Colonic mucosa (tissue), 4 donors: ENCODE results near the gene FAM193B. TPM values are rescaled to one million over a fixed set of nuclear protein-coding genes. Genes with fewer than 3 reads are reported as not detected.

Experiments used
- DNase-seq: peaks from one replicate; pipeline ENCODE4 v3.0.0-alpha.2; 2020
- H3K27ac ChIP-seq: fragments of 200-600 bp; one replicate; pipeline ENCODE4 v1.8.0; 2021
- H3K27me3 ChIP-seq: fragments of 200-600 bp; one replicate; pipeline ENCODE4 v1.8.0; 2021
- H3K36me3 ChIP-seq: fragments of 200-600 bp; one replicate; pipeline ENCODE4 v1.8.0; 2021
- H3K4me1 ChIP-seq: fragments of 200-600 bp; one replicate; pipeline ENCODE4 v1.8.0; 2021; ENCODE audit warnings: mild to moderate bottlenecking
- H3K4me3 ChIP-seq: fragments of 200-600 bp; one replicate; pipeline ENCODE4 v1.8.0; 2021
- H3K9ac ChIP-seq, 2 donors: one replicate each; pipeline ENCODE4 v1.7.0; 2013; ENCODE audit warnings: control low read depth in 2 of 2, low read depth in 2 of 2, low read length in 2 of 2
- H3K9me3 ChIP-seq: fragments of 200-600 bp; one replicate; pipeline ENCODE4 v1.8.0; 2021
- intact Hi-C: fragments of 100-400 bp; cut with DNase I; formaldehyde crosslinking; loops from one replicate; pipeline ENCODE4 v1.14.1; 2022
- total RNA-seq, 2 donors: library from RNA; stranded (reverse); fragmentation: NEBNext Ultra II Directional in 1 of 2; extraction: Animal tissue kit (Norgen Biotek cat#: 25700) in 1 of 2; gene quantifications; one replicate each; pipeline ENCODE4 v1.2.1, GENCODE V29; 2021
- TF ChIP-seq, protein P1 (sequence below): fragments of 200-600 bp; IDR thresholded peaks from one replicate; pipeline ENCODE4 v1.8.0; 2022; ENCODE audit warnings: antibody characterized with exemption, mild to moderate bottlenecking
- donor health status: healthy.
- donor health status: DM: no; HTN: no; CAD: no.
- donor health status: DM: no; HTN: no; CAD: no.

Gene FAM193B
- total RNA-seq, 2 donors from 2014 or later = 39.4 to 78.6 TPM

- no peaks in the 10 kb centered on the region for H3K36me3 ChIP-seq
- H3K9me3 ChIP-seq = no peaks in the 10 kb centered on the region
- H3K9ac ChIP-seq = no peak overlapping the region
- DNase-seq = peak; percentile 37
- no peaks in the 10 kb centered on the region for H3K27me3 ChIP-seq
- intact Hi-C loops = no loop called here
- H3K27ac ChIP-seq = peak overlapping the region; percentile 39
- no peaks in the 10 kb centered on the region for H3K4me1 ChIP-seq
- H3K4me3 ChIP-seq = no peak overlapping the region
- TF ChIP-seq, protein P1, sequence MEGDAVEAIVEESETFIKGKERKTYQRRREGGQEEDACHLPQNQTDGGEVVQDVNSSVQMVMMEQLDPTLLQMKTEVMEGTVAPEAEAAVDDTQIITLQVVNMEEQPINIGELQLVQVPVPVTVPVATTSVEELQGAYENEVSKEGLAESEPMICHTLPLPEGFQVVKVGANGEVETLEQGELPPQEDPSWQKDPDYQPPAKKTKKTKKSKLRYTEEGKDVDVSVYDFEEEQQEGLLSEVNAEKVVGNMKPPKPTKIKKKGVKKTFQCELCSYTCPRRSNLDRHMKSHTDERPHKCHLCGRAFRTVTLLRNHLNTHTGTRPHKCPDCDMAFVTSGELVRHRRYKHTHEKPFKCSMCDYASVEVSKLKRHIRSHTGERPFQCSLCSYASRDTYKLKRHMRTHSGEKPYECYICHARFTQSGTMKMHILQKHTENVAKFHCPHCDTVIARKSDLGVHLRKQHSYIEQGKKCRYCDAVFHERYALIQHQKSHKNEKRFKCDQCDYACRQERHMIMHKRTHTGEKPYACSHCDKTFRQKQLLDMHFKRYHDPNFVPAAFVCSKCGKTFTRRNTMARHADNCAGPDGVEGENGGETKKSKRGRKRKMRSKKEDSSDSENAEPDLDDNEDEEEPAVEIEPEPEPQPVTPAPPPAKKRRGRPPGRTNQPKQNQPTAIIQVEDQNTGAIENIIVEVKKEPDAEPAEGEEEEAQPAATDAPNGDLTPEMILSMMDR = no peak
Observed at GRCh38 chr5:177545487-177546257, 8.7 kb downstream of the FAM193B start.

DNA sequence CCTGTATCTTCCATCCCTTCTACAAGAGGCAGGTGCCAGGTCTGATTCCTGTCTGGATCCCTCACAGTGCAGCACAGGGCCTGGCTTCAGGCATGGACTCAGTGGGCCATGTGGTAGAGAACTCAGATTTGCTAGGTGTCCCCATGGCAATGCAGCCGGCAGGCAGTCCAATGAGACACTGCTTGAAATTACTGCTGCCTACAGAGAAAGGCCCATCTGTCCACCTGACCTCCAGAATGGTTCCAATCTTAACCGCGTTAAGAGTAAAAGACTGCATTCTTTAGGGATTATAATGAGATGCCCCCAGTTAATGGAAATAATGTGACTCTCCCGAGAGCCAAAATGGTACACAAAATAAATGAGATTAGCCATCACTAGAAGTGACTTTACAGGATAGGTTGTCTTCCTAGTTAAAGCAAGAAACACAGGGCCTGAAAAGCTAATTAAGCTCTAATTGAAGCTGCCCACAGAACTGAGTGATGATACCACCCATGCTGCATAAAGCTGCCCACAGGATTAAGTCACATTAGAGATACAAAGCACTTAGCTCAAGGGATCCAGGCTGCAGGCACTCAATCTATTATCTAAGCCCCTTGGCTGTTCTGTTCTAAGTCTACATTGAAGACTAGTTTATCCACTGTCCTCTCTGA lies 11.4 kb downstream of the FAM193B start:
- no peaks in the 10 kb centered on the region for H3K36me3 ChIP-seq
- no peak overlapping the region for H3K27ac ChIP-seq
- TF ChIP-seq, protein P1 = no peak
- H3K27me3 ChIP-seq = no peaks in the 10 kb centered on the region
- H3K4me3 ChIP-seq = no peak overlapping the region
- DNase-seq = no peak
- no peak overlapping the region for H3K9ac ChIP-seq
- intact Hi-C loops = no loop called here
- peaks cover 7% of the 10 kb centered on the region for H3K4me1 ChIP-seq
- H3K9me3 ChIP-seq = no peaks in the 10 kb centered on the region

GRCh38 chr5:177540438-177540837 lies 13.9 kb downstream of the FAM193B start:
- no peaks in the 10 kb centered on the region for H3K9me3 ChIP-seq
- intact Hi-C loops = no loop called here
- no peak overlapping the region for H3K27ac ChIP-seq
- TF ChIP-seq, protein P1 = no peak
- peaks cover 7% of the 10 kb centered on the region for H3K4me1 ChIP-seq
- H3K27me3 ChIP-seq = no peaks in the 10 kb centered on the region
- H3K4me3 ChIP-seq = no peak overlapping the region
- no peak overlapping the region for H3K9ac ChIP-seq
- H3K36me3 ChIP-seq = no peaks in the 10 kb centered on the region
- no peak for DNase-seq

GRCh38 chr5:177539411-177539810 lies 15.0 kb downstream of the FAM193B start:
- H3K27me3 ChIP-seq = no peaks in the 10 kb centered on the region

DNA sequence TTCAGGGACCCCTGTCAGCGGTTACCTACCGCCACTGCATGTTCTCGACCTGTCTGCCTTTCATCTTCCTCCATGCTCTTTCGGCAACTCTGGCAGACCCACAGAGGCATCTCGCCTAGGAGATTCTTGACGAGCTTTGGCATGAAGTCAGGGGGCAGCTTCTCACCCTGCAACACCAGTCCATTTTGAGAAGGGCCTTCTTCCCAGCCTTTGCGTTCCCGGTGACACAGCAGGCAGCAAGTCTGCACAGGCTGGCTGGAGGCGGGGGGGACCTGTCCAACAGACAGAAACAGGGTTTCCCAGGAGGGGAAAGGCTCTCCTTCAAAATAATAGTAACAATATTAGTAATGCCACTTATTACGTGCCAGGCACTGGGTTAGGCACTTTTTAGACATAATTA lies 15.5 kb downstream of the FAM193B start:
- peaks cover 7% of the 10 kb centered on the region for H3K4me1 ChIP-seq

More at GRCh38 chr5:177539411-177539810, 15.0 kb downstream of the FAM193B start:
- Histone ChIP-seq H3K4me1 (peaks cover 7% of the 10 kb centered on the region), H3K36me3 (no peaks in the 10 kb centered on the region), H3K27ac (no peak overlapping the region), H3K4me3 (no peak overlapping the region), H3K9me3 (no peaks in the 10 kb centered on the region), H3K9ac (no peak overlapping the region)
- intact Hi-C loops = no loop called here
- no peak for DNase-seq
- TF ChIP-seq, protein P1 = no peak

More for the DNA sequence above, 15.5 kb downstream of the FAM193B start:
- no peak overlapping the region for H3K27ac ChIP-seq
- H3K27me3 ChIP-seq = no peaks in the 10 kb centered on the region
- H3K36me3 ChIP-seq = no peaks in the 10 kb centered on the region
- TF ChIP-seq, protein P1 = no peak
- intact Hi-C loops = no loop called here
- DNase-seq = no peak
- H3K9me3 ChIP-seq = no peaks in the 10 kb centered on the region
- no peak overlapping the region for H3K4me3 ChIP-seq
- no peak overlapping the region for H3K9ac ChIP-seq
